GM12878 (cell line): ENCODE data around the gene MLLT3. TPM values are rescaled to one million over a fixed set of nuclear protein-coding genes. Genes with fewer than 3 reads are reported as not detected.

ENCODE experiments used
- ASH2L ChIP-seq: fragments of 300-600, 200-600 bp; sonication (generic); IDR thresholded peaks from 2 replicates; pipeline ENCODE4 v1.6.1; 2017; ENCODE audit warnings: low read depth, mild to moderate bottlenecking, borderline replicate concordance
- BCL3 ChIP-seq: IDR thresholded peaks from 2 replicates; pipeline ENCODE4 v1.6.1; 2011; ENCODE audit warnings: borderline replicate concordance, low read depth, mild to moderate bottlenecking, moderate library complexity, low read length; ENCODE audit not compliant: insufficient read depth, poor library complexity, severe bottlenecking
- BHLHE40 ChIP-seq, 2 experiments: fragments of 450-650 bp in 1 of 2; IDR thresholded peaks; 2 replicates each; pipeline ENCODE4 v1.6.1; 2011 to 2017; ENCODE audit warnings: low read depth in 2 of 2, borderline replicate concordance in 1 of 2, improper control_type of control experiment in 1 of 2, low read length in 1 of 2, mild to moderate bottlenecking in 1 of 2
- CTCF ChIP-seq, 3 experiments: IDR thresholded peaks in 2 of 3; conservative IDR thresholded peaks in 1 of 3; 2 replicates each; pipeline ENCODE4 v1.5.1; 2011; ENCODE audit warnings: low read depth in 3 of 3, low read length in 3 of 3, mild to moderate bottlenecking in 3 of 3, control low read depth in 2 of 3, moderate library complexity in 2 of 3, inconsistent platforms in 1 of 3, mixed read lengths in 1 of 3; ENCODE audit not compliant: control insufficient read depth in 2 of 3, insufficient read depth in 1 of 3; ENCODE audit errors: extremely low read depth in 1 of 3
- DPF2 ChIP-seq: fragments of 450-650 bp; IDR thresholded peaks from 2 replicates; pipeline ENCODE4 v1.6.1; 2017; ENCODE audit warnings: mild to moderate bottlenecking
- LARP7 ChIP-seq: fragments of 450-650 bp; IDR thresholded peaks from 2 replicates; pipeline ENCODE4 v1.6.1; 2017; ENCODE audit warnings: mild to moderate bottlenecking
- PBX3 ChIP-seq: IDR thresholded peaks from 2 replicates; pipeline ENCODE4 v1.6.1; 2011; ENCODE audit warnings: mild to moderate bottlenecking, low read depth, low read length, moderate library complexity; ENCODE audit not compliant: insufficient replicate concordance
- SMAD1 ChIP-seq: fragments of 450-650 bp; IDR thresholded peaks from 2 replicates; pipeline ENCODE4 v1.6.1; 2018; ENCODE audit warnings: mild to moderate bottlenecking, low read depth; ENCODE audit not compliant: partially characterized antibody
- SP1 ChIP-seq: IDR thresholded peaks from one replicate; pipeline ENCODE4 v1.6.1; 2011; ENCODE audit warnings: low read depth, low read length
- polyA plus RNA-seq, 11 experiments: library from polyadenylated mRNA; depleted of rRNA in 4 of 11; unstranded in 6 of 11; stranded (reverse) in 5 of 11; fragments of >200 nt; fragmentation: Nextera tagmentation in 4 of 11; fragmentation: Illumina TruSeq in 1 of 11; extraction: Ambion mirVana in 4 of 11; extraction: Trizol in 1 of 11; gene quantifications; 1 replicate in 1 of 11; 2 replicates in 10 of 11; pipeline versions ENCODE4 v1.2.1 to v1.2.3, GENCODE V29; 2011 to 2016; ENCODE audit warnings: inconsistent platforms in 2 of 11, missing spikeins in 2 of 11, low read depth in 1 of 11
- total RNA-seq, 4 experiments: library from RNA; depleted of rRNA in 3 of 4; stranded (reverse); fragments of >200 nt in 3 of 4; fragmentation: Illumina TruSeq in 1 of 4; extraction: Trizol in 1 of 4; gene quantifications; 2 replicates each; pipeline versions ENCODE4 v1.2.1 to v1.2.3, GENCODE V29; 2013 to 2021
- TF ChIP-seq, protein P1 (sequence below): fragments of 450-650 bp; IDR thresholded peaks from 2 replicates; pipeline ENCODE4 v1.6.1; 2017; ENCODE audit warnings: mild to moderate bottlenecking, low read depth, inconsistent platforms; ENCODE audit not compliant: poor library complexity, severe bottlenecking
- TF ChIP-seq, protein P2 (sequence below): fragments of 450-650 bp; IDR thresholded peaks from 2 replicates; pipeline ENCODE4 v1.6.1; 2017; ENCODE audit warnings: antibody characterized with exemption, mild to moderate bottlenecking, moderate library complexity
- TF ChIP-seq, protein P3 (sequence below): fragments of 450-650 bp; IDR thresholded peaks from 2 replicates; pipeline ENCODE4 v1.6.1; 2016; ENCODE audit warnings: mild to moderate bottlenecking, moderate library complexity, borderline replicate concordance

Gene MLLT3
- total and polyA plus RNA-seq, 10 of the 15 experiments (the other 5 are each of a cell fraction or from before 2014, with no cell fraction given): 17.7 to 72.3 (median 35.6) TPM

GRCh38 chr9:20621471-20622329 is 599 bp downstream of the MLLT3 start (continued):
- TF ChIP-seq, protein P1, sequence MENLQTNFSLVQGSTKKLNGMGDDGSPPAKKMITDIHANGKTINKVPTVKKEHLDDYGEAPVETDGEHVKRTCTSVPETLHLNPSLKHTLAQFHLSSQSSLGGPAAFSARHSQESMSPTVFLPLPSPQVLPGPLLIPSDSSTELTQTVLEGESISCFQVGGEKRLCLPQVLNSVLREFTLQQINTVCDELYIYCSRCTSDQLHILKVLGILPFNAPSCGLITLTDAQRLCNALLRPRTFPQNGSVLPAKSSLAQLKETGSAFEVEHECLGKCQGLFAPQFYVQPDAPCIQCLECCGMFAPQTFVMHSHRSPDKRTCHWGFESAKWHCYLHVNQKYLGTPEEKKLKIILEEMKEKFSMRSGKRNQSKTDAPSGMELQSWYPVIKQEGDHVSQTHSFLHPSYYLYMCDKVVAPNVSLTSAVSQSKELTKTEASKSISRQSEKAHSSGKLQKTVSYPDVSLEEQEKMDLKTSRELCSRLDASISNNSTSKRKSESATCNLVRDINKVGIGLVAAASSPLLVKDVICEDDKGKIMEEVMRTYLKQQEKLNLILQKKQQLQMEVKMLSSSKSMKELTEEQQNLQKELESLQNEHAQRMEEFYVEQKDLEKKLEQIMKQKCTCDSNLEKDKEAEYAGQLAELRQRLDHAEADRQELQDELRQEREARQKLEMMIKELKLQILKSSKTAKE: peak; percentile 10
- TF ChIP-seq SP1 (no peak), PBX3 (no peak), CTCF (IDR thresholded peaks at IDR 0.05 in 2 of 3, conservative IDR thresholded peaks at IDR 0.05 in 1 of 3; ENCODE audit: control insufficient read depth in 2 of 3, extremely low read depth in 1 of 3, insufficient read depth in 1 of 3, low read depth in 3 of 3, low read length in 3 of 3) (no peak), LARP7 (peak; percentile 42; the same call in 1 of the 2 replicates), SMAD1 (no peak), ASH2L (peak; percentile 23; the same call in 1 of the 2 replicates), DPF2 (peak; percentile 76; the same call in 1 of the 2 replicates), BCL3 (no peak), BHLHE40 (IDR thresholded peaks at IDR 0.05; ENCODE audit: borderline replicate concordance in 1 of 2, low read depth in 2 of 2, low read length in 1 of 2) (peak in 1 of 2 experiments; percentile 54; a peak in 2 of 4 replicates)
- TF ChIP-seq, protein P2, sequence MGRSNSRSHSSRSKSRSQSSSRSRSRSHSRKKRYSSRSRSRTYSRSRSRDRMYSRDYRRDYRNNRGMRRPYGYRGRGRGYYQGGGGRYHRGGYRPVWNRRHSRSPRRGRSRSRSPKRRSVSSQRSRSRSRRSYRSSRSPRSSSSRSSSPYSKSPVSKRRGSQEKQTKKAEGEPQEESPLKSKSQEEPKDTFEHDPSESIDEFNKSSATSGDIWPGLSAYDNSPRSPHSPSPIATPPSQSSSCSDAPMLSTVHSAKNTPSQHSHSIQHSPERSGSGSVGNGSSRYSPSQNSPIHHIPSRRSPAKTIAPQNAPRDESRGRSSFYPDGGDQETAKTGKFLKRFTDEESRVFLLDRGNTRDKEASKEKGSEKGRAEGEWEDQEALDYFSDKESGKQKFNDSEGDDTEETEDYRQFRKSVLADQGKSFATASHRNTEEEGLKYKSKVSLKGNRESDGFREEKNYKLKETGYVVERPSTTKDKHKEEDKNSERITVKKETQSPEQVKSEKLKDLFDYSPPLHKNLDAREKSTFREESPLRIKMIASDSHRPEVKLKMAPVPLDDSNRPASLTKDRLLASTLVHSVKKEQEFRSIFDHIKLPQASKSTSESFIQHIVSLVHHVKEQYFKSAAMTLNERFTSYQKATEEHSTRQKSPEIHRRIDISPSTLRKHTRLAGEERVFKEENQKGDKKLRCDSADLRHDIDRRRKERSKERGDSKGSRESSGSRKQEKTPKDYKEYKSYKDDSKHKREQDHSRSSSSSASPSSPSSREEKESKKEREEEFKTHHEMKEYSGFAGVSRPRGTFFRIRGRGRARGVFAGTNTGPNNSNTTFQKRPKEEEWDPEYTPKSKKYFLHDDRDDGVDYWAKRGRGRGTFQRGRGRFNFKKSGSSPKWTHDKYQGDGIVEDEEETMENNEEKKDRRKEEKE: no peak
- TF ChIP-seq, protein P3, sequence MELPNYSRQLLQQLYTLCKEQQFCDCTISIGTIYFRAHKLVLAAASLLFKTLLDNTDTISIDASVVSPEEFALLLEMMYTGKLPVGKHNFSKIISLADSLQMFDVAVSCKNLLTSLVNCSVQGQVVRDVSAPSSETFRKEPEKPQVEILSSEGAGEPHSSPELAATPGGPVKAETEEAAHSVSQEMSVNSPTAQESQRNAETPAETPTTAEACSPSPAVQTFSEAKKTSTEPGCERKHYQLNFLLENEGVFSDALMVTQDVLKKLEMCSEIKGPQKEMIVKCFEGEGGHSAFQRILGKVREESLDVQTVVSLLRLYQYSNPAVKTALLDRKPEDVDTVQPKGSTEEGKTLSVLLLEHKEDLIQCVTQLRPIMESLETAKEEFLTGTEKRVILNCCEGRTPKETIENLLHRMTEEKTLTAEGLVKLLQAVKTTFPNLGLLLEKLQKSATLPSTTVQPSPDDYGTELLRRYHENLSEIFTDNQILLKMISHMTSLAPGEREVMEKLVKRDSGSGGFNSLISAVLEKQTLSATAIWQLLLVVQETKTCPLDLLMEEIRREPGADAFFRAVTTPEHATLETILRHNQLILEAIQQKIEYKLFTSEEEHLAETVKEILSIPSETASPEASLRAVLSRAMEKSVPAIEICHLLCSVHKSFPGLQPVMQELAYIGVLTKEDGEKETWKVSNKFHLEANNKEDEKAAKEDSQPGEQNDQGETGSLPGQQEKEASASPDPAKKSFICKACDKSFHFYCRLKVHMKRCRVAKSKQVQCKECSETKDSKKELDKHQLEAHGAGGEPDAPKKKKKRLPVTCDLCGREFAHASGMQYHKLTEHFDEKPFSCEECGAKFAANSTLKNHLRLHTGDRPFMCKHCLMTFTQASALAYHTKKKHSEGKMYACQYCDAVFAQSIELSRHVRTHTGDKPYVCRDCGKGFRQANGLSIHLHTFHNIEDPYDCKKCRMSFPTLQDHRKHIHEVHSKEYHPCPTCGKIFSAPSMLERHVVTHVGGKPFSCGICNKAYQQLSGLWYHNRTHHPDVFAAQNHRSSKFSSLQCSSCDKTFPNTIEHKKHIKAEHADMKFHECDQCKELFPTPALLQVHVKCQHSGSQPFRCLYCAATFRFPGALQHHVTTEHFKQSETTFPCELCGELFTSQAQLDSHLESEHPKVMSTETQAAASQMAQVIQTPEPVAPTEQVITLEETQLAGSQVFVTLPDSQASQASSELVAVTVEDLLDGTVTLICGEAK: no peak
